Measurements from ENCODE around the gene HAVCR2. TPM values are rescaled to one million over a fixed set of nuclear protein-coding genes. Genes with fewer than 3 reads are reported as not detected.

HAVCR2 gene
- 10 to 100 TPM in 3 of 4 donors, 1 to 10 TPM in 1; 6.6 to 11.6 (median 10.5) TPM for polyA plus RNA-seq (ENCODE audit: insufficient read length in 4 of 4)

DNA sequence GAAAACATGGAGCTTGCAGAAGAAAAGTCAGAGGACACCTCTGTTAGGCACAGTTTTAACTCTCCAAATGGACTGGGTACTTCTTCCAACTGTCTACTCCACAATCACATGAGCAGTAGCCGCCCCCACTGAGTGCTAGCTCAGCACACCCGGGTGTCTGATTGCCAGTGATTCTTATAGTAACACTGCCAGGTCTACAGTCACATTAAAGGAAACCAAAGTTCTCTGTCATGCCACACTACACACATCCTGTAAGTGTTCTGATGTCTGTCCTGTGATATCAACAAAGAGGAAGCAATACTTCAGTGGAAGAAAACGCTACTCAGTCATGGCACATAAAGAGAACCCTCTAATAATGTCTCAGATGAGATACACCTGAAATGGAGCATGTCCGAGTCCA is at the start of gene HAVCR2:
TSS of gene HAVCR2 (minus strand) at position 69 of the 400 bp plus-strand sequence. CDS start at position 8, 61 bp downstream.
- DNase-seq (ENCODE audit: low read depth in 4 of 4, low spot score in 3 of 4) = no peak

DNA sequence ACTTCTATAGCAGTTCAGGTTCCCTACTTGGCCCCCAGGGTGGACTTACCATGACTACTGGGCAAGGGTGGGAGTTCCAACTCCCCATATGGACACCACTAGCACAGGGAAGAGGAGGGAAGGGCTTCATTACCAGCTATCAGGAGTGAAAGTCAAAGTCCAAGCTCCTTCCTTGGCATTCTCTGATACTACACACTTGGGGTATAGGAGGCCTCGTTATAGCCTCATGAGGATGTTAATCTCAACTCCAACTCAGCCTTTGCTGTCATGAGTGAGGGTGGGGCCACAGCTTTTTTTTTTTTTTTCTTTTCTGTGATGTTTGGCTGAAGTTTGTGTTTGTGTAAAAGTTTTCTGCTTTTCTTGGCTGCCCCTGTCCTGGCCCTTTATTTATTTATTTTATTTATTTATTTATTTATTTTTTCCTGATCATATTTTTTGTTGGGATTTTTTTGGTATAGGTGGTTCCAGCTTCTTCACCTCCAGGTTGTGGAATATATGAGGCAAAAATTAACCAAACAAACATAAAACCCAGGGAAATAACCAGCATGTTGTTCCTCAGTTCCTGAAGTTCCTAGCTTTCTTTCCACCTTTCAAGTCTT is 48.5 kb upstream of the HAVCR2 start:
- DNase-seq (ENCODE audit: low read depth in 4 of 4, low spot score in 3 of 4) = no peak

DNA sequence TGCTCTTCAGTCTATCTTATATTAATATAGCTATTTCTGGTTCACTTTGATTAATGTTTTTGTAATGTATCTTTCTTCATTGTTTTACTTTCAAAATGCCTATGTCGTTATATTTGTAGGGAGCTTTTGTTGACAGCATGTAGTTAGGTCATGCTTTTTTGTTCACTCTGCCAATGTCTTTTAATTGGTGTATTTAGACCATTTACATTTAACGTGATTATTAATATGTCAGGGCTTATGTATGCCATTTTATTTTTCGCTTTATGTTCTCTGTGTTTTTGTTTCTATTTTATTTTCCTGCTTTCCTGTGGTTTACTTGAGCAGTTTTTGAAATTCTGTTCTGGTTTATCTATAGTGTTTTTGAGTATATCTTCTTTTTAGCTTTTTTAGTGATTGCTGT is 46.5 kb upstream of the HAVCR2 start:
- DNase-seq (ENCODE audit: low read depth in 4 of 4, low spot score in 3 of 4) = no peak

DNA sequence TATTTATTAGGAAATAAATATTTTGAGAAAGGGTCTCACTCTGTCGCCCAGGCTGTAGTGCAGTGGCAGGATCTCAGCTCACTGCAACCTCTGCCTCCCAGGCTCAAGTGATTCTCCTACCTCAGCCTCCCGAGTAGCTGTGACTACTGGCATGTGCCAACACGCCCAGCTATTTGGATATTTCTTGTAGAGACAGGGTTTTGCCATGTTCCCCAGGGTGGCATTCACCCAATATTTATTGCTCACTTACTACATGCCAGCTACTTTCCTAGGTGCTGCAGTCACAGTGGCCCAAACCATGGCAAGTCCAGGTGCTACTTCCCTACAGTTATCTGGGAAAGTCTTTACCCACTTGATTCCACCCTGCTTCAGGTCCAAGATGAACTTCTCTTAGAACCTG is 42.2 kb upstream of the HAVCR2 start:
- DNase-seq (ENCODE audit: low read depth in 4 of 4, low spot score in 3 of 4) = no peak

DNA sequence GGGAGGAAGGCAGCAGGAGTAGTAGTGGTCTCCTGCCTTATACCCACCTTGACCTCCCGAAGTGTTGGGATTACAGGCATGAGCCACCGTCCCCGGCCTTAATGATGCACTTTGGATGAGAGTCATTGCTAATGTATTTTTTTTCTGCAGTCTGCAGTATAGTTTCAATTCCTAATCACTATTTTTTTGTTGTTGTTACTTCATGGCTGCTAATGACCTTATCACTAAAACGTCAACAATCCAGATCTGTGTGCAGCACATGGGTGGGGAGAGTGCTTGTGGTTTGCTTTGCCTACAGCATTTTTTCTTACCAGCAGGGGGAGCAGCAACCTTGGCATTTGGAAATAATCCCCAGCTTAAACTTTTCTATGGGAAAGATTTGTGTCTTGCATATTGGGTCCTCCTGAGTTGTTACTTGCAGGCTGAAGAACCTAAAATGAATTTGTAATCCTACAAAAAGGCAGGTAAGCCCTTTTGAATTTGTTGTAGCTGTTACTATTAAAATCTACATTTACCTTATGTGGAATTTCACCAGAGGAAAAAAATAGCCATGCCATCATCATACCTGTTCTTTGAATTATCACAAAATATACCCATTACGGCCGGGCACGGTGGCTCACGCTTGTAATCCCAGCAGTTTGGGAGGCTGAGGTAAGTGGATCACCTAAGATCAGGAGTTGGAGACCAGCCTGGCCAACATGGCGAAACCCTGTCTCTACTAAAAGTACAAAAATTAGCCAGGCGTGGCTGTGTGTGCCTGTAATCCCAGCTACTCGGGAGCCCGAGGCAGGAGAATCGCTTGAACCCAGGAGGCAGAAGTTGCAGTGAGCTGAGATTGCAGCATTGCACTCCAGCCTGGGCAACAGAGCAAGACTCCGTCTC is 40.1 kb upstream of the HAVCR2 start:
- peak; percentile 54 to 74 (median 64) for DNase-seq (ENCODE audit: low read depth in 4 of 4, low spot score in 3 of 4)

DNA sequence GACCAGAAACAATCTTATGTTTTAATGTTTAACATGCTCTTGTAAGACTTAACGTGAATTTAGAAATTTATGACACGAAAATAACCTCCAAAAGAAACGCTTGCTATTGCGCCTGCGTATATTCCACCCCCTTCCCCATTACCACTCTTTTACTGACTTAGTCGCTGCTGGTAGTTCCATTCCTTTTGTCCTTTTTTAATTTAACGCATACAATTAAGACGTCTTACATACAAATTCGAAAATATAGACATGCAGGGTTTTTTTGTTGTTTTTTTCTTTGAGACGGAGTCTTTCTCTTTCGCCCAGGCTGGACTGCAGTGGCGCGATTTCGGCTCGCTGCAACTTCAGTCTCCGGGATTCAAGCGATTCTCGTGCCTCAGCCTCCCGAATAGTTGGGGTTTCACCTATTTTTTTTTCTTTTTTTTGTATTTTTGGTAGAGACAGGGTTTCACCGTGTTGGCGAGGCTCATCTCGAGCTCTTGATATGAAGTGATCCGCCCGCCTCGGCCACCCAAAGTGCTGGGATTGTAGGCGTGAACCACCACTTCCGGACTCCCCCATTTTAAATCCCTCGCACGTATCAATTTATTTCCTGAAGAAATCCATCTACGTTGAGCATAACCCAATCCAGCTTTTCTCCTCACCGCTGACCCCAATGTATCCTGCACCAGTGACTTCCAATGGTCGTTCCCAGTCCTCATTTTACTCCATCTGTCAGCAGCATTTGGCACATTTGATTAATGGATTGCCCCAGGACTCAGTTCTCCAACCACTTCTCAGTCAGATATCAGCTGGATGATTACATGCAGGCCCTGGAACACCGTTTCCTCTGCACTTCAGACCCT is 34.5 kb upstream of the HAVCR2 start:
- DNase-seq (ENCODE audit: low read depth in 4 of 4, low spot score in 3 of 4) = peak in 3 of 4 donors; percentile 14 to 79 (median 30)

DNA sequence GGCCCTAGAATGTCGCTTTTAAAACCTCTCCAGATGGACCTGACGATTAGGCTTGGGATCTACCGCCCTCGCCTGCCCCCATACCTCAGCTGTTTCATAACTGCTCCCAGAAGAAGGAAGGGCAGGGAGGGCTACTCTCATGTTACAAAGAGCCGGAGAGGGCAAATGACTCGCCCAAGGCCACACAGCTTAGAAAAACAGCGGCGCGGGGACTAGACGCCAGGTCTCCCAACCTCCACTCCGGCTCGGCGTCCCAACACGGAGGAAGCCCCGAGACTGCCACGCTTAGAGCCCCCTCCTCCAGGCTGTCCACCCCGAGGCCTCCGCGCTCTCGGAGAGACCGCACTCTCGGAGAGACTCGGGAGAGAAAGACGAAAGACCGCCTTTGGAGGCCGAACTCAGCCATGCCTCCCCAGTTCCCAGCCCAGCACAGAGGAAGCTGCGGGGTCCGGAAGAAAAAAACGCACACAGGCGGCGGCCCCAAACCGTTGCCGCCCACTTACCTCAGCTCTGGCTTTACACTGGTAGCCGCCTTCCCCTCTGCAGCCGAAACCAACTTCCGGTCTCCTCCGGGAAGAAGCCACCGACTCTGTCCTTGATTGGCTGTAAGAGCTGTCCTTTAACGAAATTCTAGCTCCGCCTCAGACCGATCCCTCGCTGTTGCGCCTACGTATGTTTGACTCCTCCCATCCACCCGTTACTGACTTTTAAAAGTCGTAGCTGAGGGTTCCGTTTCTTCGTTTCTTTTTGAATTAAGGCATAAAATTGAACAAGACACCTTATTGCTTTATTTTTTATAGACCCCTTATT is 33.7 kb upstream of the HAVCR2 start, which contains the start of gene MED7:
TSS of gene MED7 (minus strand) at position 549 of the 810 bp plus-strand sequence. CDS start 3,434 bp downstream, outside the sequence.
- DNase-seq (ENCODE audit: low read depth in 4 of 4, low spot score in 3 of 4) = peak; percentile 97 to 99 (median 99)

DNA sequence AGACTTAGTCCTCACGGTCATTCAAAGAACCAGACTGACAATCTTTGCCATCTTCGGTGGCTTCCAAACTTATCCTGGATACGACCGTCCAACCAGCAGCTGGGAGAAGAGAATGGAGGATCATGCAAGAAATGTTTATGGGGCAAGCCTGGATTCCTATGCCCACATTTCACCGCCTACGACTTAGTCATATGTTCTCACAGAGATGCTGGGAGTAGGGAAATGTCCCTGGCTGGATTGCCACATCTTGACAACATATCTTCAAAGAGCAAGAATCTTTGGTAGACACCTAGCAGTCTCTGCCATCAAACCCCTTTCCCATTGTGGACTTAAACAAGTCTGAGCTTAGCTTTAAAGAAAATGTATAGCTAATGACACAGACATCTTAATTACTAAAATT is 28.8 kb upstream of the HAVCR2 start:
- DNase-seq (ENCODE audit: low read depth in 4 of 4, low spot score in 3 of 4) = no peak

DNA sequence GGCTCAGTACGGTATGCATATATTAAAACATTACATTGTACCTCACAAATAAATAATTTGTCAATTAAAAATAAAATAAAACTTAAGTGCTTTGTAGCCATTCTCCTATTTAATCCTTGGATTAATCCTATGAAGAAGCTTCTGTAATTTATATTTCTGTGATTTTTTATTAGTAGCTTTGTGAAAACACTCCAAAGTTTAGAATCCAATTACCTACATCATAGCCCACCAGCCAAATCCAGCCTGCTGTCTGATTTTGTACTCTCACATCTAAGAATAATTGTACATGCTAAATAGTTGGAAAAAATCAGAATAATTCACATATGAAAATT is 23.4 kb upstream of the HAVCR2 start:
- no peak for DNase-seq (ENCODE audit: low read depth in 4 of 4, low spot score in 3 of 4)

DNA sequence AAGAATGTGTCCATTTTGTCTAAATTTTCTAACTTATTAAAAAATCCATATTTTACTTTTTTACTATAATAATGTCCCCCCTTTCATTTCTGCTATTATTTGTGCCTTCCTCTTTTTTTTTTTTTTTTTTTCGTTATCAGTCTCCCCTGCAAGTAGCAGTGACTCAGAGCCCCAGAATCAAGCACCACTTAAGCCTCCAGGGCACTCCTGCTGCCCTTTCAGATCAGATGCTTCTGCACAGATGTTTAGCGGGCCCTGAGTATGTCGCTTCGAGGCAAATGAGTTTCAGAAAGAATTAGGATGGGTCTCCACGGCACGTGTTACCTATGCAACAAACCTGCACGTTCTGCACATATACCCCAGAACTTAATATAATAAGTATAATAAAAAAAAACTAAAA is 22.1 kb upstream of the HAVCR2 start:
- no peak for DNase-seq (ENCODE audit: low read depth in 4 of 4, low spot score in 3 of 4)

DNA sequence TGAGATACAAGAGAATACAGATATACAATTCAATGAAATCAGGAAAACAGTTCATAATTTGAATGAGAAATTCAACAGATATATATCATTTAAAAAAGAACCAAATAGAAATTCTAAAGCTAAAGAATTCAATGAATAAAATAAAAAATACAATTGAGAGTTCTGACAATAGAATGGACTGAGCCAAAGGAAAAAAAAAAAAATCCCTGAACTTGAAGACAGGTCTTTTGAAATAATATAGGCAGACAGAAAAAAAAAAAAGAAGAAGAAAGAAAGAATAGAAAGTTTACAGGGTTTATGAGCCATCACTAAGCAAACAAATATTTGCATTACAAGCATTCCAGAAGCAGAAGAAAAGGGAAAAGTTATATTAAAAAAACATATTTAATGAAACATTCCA is 12.9 kb upstream of the HAVCR2 start:
- no peak for DNase-seq (ENCODE audit: low read depth in 4 of 4, low spot score in 3 of 4)

DNA sequence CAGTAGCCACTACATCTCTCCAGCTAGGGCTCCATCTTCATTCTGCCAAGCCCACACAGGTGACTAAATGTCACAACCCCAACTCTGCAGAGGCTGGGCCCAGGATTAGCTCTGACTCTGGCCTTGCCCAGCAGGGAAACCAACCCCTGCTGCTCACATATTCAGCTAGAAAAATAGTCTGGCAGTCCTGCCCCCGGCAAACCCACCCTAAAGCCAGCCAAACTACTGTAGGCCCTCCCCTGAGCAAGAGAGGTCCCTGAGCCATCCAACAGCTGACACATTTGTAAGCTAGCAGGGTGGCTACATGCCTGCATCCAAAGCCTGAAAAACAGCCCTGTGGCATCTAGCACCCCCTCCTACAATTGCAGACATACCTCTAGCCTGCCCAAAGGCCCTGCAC is 11.3 kb upstream of the HAVCR2 start:
- no peak for DNase-seq (ENCODE audit: low read depth in 4 of 4, low spot score in 3 of 4)

DNA sequence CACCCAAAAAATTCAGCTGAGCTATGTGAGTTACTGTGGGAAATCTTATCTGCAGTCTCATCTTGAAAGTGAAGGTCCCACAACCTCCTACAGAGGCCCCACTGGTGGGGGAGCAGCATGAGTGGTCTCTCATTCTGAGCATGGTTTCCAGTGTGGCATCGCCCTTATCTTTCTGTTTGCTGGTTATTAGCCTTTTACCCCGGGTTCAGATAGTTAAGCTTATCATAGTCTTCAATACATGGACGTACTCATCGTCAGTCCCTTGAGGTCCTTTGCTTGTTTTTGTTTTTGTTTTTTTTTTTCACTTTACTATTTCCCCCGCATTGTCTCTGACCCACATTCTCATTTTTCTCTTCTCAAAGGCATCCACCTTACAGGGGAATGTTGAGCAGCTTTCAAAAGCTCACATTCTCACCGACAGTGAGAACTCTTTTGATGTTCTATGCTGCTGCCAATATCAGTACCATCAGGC is 7.7 kb upstream of the HAVCR2 start:
- DNase-seq (ENCODE audit: low read depth in 4 of 4, low spot score in 3 of 4) = no peak

DNA sequence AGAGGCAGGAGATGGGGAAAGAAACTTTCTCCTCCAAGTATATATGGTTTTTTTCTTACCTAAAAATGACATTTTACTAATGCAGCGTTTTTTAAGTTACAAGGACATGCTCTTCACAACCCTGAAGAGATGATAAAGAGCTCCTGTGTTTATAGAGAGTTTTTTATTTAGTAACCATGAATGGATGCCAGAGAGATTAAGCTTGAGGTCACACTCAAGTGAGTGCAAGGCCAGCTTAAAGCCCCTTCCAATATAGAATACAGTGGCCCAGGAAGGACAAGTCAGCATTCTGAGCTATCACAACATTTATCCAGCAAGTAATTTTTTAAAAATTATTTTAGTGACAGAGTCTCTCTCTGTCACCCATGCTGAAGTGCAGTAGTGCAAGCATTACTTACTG is 6.7 kb upstream of the HAVCR2 start:
- no peak for DNase-seq (ENCODE audit: low read depth in 4 of 4, low spot score in 3 of 4)

DNA sequence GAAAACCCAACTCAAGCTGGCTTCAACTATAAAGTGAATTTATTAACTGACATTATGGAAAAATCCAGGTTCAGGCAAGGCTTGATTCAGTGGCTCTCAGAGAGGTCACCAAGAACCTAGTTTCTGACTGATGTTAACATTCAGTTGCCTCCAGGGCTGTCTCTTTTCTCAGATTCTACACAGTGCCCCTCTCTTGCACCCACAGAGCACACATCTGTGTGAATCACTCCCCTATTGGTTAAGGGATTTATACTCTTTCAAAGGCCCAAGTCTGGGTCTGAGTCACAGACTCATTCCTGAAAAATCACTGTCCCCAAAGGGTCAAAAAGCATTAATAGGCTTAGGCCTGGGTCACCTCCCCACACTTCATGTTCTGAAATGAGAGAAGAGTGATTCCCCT is 6.2 kb upstream of the HAVCR2 start:
- no peak for DNase-seq (ENCODE audit: low read depth in 4 of 4, low spot score in 3 of 4)

DNA sequence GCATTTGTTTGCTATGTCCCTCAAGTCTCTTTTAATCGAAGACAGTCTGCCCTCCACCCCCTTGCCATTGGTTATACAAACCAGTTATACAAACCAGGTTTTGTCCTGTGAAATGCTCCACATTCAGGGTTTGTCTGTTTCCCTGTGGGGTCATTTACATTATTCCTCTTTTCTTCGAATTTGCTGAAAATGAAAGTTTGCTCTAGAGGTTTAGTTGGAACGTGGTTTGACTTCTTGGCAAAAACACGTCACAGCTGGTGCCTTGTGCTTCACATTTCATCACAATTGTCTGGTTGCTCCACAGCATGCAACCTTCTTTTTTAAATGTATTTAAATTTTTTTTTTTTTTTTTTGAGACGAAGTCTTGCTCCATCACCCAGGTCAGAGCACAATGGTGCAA is 4.2 kb upstream of the HAVCR2 start:
- no peak for DNase-seq (ENCODE audit: low read depth in 4 of 4, low spot score in 3 of 4)

DNA sequence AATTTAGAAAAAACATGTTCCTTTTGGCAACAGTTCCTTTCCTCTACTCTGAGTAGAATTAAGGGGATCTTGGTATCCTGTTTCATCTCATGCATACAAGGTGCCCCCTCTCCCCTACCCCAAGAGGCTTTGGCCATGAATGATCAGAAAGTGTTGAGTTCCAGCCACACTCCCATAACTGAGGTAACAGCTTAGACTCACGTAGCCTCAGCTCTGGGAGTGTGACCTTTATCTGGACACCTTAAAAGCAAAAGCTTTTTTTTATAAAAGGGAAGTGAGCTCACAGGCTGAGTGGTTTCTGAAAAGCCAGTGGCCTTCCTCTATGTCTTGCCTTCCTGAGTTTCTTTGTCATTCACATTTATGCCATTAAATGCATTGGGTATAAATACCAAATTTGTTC is 900 bp upstream of the HAVCR2 start:
- DNase-seq (ENCODE audit: low read depth in 4 of 4, low spot score in 3 of 4) = no peak

DNA sequence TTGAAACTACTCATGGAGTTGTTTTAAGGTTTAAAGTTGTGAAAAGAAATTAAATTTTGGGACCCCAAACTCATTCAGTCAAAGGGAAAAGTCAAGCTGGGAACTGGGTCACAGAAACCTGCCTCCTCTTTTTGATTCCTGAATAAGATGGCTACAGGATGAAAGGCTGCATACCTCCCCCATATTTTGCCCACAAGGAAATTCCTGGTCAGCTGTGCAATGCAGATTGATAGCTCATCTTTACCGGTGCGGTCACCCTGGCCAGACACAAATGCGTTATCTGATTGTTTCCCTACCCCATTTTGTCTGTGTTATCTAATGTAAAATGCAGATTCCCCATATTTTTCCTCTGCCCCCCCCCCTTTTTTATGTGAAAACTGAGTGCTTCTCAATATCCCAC is 1.3 kb downstream of the HAVCR2 start:
- no peak for DNase-seq (ENCODE audit: low read depth in 4 of 4, low spot score in 3 of 4)

DNA sequence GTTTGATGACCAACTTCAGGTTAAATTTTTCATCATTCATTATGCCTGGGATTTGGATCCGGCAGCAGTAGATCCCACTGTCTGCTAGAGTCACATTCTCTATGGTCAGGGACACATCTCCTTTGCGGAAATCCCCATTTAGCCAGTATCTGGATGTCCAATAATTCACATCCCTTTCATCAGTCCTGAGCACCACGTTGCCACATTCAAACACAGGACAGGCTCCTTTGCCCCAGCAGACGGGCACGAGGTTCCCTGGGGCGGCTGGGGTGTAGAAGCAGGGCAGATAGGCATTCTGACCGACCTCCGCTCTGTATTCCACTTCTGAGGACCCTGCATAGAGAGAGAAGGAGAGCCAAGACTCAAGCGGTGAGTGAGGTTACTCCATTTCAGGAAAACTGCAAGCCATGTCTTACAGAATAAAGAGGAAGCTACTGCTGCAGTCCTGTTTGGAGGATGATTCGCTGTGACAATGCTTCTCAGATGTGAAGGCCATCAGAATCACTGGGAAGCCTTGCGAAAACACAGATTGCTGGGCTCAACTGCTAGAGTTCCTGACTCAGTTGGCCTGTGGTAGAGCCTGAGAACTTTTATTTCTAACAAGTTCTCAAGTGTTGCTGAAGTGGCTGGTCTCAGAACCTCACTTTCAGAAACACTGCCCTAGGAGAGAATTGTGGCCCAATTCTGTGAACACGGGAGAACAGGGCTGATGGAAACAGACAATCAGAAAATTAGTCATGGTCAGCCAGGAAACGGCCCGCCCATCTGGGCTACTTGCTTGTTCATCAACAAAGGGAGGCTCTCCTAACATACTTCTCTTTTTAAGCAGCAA is 2.0 kb downstream of the HAVCR2 start:
- no peak for DNase-seq (ENCODE audit: low read depth in 4 of 4, low spot score in 3 of 4)

Measured in right renal pelvis (tissue), 4 donors.